Anterior cingulate cortex (tissue), 58 donors: ENCODE results near the gene WDR62.

Experiments
- DNase-seq, 58 donors: peaks; one replicate each; lab custom pipeline; 2025; lab: John Stamatoyannopoulos, UW

WDR62 gene

GRCh38 chr19:36136964-36137686, 82.4 kb downstream of the WDR62 start:
- peak in 3 of 58 donors; percentile 11 to 56 (median 19) for DNase-seq

- no peak for DNase-seq
These were observed 84.4 kb downstream of the WDR62 start for GRCh38 chr19:36139120-36139472.

DNA sequence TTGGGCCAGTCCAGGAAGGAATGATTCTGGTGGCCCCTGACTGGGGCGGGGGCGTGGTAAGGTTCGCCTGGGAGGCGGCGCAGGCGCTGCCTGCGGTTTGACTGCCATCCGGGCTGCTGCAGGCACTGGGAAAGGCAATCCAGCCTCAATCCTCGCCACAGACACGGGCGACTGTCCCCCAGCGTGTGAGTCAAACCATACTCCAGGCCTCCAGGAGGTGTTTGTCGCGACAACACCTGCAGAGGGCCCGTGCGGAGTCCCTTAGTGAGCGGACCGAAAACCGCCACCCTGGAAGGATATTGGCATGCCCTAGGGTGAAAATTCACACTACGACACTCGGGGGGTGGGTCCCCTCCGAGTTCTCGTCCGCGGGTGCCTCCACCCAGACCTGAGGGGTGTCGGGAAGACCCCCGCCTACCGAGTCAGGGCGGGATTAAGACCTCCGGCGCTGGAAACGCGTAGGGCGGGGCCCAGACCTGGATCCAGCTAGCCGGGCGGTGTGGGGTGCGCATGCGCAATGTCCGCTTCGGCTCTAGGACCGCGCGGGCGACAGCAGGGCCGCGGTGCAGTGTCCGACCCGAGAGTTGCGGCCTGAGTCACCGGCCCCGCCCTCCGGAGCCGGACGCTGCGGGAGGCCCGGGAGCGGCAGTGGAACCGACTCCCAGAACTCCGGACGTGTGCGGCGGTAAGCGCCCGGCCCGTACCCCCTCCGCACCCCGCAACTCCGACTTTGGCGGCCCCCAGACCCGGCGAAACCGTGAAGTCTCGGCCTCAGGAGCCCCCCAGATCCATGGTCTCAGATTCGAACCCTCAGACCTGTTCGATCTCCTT, 85.0 kb downstream of the WDR62 start, which contains the start of gene CAPNS1:
TSS of gene CAPNS1 (plus strand) at position 594 of the 831 bp plus-strand sequence. CDS start 946 bp downstream, outside the sequence.
- peak; percentile 78 to 99 (median 95) for DNase-seq

DNA sequence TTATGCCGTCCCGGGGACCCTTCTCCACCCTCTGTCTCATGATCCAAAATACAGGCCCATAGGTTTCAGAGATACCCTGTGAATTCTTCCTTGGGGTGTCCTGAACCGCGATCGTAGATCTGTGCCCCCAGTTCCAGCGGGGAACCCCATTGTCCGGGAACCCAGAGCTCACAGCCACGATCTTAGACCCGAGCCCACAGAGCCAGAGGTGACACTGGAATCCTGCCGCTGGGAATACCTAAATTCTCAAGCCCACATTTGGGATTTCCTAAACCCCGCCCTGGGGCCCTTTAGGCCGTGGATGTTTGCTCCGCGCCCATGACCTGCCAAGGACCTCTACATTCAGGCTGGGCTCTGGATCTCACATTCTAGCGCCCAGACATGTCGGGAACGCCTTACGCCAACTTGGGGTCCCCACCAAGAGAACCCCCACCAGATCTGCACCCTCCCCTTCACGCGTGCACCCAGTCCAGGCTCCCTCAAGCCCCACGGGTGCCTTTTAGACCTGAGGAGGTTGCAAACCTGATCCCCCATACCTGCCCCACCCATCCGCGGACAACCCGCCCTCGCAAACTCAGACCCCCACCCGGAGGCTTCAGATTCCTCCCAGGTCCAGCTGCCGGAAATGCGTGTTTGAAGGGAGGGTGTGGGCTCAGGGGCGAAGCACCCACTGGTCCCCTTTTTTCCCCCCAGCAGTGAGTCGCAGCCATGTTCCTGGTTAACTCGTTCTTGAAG, 85.8 kb downstream of the WDR62 start:
- DNase-seq = peak in 23 of 58 donors; percentile 15 to 65 (median 50)

- peak in 51 of 58 donors; percentile 13 to 79 (median 56) for DNase-seq
These were observed 86.6 kb downstream of the WDR62 start for GRCh38 chr19:36141039-36141927.

DNA sequence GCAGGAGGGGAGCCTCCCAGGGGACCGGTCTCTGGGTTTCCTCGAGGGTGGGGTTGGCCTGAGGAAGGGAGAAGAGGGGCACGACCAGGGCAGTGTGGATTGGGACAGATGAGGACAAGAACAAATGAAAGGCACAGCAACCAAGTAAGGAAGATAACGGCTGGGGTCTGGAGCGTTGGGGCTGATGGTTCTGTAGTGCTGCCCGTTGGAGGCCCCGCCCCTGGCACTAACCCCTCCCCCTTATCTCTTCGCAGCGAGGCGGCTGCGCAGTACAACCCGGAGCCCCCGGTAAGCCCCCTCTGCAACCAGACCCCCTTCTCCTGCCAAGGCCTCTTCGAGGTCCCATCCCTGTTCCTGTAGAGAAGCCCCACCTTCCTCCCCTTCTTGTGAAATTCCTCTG, 87.3 kb downstream of the WDR62 start:
- DNase-seq = no peak

DNA sequence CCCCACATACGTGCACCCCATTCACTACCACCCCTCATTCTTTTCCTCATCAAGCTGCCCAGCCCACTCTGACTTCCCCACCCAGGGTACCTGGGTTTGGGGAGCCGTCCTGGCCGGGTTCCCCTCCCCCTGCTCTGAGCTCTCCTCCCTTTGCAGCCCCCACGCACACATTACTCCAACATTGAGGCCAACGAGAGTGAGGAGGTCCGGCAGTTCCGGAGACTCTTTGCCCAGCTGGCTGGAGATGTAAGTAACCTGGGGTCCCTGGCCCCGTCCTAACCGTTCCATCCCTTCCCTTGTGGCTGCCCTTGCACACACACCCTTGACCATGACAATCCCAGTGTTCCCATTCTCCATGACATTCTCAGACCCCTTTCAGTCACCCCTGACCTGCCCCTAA, 87.8 kb downstream of the WDR62 start:
- no peak for DNase-seq

DNA sequence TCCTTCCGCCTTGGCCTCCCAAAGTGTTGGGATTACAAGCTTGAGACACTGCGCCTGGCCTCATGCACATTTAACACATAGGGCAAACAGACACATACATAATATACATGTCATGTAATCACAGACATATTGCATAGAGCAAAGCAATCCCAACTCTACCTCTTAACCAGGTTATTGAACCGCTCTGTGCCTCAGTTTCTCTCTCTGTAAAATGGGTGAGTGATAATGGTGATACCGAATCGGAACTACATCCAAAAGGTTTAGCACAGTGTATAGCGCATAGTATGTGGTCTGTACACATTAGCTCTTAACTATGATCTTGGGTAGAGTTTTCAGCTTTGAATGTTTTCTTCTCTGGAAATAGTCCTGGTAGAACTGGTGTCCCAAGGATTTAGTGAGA, 89.9 kb downstream of the WDR62 start:
- no peak for DNase-seq

GRCh38 chr19:36149673-36150406, 95.1 kb downstream of the WDR62 start:
- DNase-seq = no peak

GRCh38 chr19:36150586-36150985, 95.9 kb downstream of the WDR62 start:
- DNase-seq = no peak

DNA sequence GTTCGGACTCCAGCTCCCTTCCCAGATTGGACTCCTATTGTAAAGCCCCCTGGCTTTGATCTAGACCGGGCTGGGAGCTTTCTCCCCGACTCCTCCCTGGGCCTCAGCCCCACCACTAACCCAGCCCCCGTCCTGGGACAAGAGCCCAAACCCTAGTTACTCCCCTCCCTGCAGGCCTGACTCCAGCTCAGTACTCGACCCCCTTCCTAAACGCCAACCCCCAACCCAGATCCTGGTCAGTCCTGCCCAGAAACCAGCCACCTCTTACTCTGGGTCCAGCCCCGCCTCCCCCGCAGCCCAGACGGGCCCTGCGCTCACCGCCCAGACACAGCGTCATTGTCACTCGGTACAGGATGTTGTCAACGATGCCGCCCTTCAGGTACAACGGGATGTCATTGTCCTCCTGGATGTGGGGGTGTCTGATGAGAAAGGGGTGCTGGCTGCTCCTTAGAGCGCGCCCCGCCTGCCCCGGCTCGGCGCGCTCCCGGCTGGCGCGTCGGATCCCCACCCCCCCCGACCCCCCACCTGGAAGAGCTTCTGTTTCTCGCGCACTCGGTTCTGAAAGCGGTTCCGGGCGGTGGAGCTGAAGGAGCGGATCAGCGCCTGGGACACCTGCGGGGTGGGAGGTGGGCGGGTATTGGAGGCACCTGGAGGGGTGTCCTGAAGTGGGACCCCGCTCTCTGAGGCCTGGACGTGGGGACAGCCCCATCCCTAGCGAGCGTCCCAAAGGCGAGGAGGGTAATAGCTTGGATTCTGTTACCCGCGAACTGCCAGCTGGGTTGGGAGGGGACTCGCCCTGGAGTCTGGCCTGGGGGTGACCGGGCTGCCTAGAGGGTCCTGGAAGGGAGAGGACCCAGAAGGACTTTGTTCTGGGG, 96.7 kb downstream of the WDR62 start:
- DNase-seq = peak in 3 of 58 donors; percentile 3 to 24 (median 16)

DNA sequence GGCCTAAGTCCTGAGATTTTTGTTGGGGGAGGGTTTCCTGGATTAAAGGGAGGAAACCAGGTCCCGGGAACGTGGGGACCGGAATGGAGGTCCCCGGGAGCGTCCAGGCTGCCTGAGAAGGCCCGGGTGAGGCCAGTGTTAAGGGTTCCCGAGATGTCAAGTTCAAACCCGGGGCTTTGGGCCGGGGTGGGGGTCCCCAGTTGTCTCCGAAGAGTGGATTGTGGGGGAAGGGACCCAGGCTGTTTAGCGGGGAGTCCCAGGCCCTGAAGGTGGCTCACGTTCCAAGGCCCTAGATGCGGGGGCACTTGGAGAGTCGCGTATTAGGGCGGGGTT, 97.3 kb downstream of the WDR62 start:
- DNase-seq = no peak

- peak in 14 of 58 donors; percentile 7 to 47 (median 19) for DNase-seq
These were observed 97.8 kb downstream of the WDR62 start, which contains the start of gene COX7A1 for GRCh38 chr19:36152352-36153091. Gene COX7A1 (minus strand): TSS chr19:36152447. CDS start chr19:36152407, 40 bp downstream.

DNA sequence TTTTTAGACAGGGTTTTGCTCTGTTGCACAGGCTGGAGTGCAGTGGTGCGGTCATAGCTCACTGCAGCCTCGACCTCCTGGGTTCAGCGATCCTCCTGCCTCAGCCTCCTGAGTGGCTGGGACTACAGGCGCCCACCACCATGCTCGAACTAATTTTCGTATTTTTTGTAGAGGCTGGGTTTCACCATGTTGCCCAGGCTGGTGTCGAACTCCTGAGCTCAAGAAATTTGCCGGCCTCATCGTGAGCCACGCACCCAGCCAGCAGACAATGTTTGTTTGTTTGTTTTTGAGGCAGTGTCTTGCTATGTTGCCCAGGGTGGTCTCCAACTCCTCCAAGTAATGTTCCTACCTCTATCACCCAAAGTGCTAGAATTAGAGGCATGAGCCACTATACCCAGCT, 98.4 kb downstream of the WDR62 start:
- no peak for DNase-seq
